SH-SY5Y (cell line): ENCODE measurements around the gene CNPY2.

Experiments used
- GATA2 ChIP-seq: IDR thresholded peaks from 2 replicates; pipeline ENCODE4 v1.6.1; 2011; ENCODE audit warnings: mild to moderate bottlenecking, low read depth, low read length
- GATA3 ChIP-seq: IDR thresholded peaks from 2 replicates; pipeline ENCODE4 v1.6.1; 2011; ENCODE audit warnings: low read depth, mild to moderate bottlenecking, low read length, moderate library complexity

GRCh38 chr12:56359851-56360767 is 44.3 kb upstream of the CNPY2 start, which contains the start of gene STAT2:
- TF ChIP-seq GATA2 (no peak), GATA3 (no peak)
